ENCODE measurements around the gene TEX2. TPM values are rescaled to one million over a fixed set of nuclear protein-coding genes. Genes with fewer than 3 reads are reported as not detected.

The TEX2 gene
- total and polyA plus RNA-seq, 2 of the 13 experiments (the other 11 are each of a cell fraction or from before 2014, with no cell fraction given) = 21.4 to 37.7 TPM

DNA sequence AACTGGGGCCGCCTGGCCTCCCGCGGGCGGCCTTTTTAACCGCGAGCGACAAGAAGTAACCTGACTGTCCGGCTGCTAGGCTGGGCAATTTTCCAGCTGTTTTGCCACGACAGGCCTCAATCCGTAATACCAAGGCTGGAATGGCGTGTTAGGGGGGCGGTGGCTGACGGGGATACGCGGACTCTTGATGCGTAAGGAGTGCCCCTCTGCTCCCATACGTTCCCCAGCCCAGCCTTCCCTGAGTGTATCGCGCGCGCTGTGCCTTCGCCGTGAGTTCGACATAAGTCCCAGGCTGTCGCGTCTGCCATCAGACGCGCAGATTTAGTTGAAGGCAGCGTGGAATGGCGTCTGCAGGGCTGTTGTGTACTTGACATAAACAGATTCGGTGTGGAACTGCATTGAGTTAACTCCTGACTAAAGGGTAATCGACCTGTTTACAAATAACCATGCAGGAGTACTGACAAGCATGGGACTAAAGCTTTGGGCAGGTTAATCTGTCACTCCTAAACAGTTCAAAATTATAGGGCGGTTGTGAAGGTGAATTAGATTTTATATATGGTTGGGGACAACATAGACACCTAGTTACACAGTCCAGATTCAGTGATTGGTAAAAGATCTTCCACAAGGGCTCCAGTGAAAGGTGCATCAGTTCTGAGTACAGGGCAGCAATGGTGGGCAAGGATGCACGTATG is 116.5 kb downstream of the TEX2 start (continued):
- TF ChIP-seq, protein P1, sequence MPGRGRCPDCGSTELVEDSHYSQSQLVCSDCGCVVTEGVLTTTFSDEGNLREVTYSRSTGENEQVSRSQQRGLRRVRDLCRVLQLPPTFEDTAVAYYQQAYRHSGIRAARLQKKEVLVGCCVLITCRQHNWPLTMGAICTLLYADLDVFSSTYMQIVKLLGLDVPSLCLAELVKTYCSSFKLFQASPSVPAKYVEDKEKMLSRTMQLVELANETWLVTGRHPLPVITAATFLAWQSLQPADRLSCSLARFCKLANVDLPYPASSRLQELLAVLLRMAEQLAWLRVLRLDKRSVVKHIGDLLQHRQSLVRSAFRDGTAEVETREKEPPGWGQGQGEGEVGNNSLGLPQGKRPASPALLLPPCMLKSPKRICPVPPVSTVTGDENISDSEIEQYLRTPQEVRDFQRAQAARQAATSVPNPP (CRISPR knock-in tag; IDR thresholded peaks at IDR 0.05) = peak; percentile 73; the same call in 1 of the 2 replicates
- TF ChIP-seq, protein P2, sequence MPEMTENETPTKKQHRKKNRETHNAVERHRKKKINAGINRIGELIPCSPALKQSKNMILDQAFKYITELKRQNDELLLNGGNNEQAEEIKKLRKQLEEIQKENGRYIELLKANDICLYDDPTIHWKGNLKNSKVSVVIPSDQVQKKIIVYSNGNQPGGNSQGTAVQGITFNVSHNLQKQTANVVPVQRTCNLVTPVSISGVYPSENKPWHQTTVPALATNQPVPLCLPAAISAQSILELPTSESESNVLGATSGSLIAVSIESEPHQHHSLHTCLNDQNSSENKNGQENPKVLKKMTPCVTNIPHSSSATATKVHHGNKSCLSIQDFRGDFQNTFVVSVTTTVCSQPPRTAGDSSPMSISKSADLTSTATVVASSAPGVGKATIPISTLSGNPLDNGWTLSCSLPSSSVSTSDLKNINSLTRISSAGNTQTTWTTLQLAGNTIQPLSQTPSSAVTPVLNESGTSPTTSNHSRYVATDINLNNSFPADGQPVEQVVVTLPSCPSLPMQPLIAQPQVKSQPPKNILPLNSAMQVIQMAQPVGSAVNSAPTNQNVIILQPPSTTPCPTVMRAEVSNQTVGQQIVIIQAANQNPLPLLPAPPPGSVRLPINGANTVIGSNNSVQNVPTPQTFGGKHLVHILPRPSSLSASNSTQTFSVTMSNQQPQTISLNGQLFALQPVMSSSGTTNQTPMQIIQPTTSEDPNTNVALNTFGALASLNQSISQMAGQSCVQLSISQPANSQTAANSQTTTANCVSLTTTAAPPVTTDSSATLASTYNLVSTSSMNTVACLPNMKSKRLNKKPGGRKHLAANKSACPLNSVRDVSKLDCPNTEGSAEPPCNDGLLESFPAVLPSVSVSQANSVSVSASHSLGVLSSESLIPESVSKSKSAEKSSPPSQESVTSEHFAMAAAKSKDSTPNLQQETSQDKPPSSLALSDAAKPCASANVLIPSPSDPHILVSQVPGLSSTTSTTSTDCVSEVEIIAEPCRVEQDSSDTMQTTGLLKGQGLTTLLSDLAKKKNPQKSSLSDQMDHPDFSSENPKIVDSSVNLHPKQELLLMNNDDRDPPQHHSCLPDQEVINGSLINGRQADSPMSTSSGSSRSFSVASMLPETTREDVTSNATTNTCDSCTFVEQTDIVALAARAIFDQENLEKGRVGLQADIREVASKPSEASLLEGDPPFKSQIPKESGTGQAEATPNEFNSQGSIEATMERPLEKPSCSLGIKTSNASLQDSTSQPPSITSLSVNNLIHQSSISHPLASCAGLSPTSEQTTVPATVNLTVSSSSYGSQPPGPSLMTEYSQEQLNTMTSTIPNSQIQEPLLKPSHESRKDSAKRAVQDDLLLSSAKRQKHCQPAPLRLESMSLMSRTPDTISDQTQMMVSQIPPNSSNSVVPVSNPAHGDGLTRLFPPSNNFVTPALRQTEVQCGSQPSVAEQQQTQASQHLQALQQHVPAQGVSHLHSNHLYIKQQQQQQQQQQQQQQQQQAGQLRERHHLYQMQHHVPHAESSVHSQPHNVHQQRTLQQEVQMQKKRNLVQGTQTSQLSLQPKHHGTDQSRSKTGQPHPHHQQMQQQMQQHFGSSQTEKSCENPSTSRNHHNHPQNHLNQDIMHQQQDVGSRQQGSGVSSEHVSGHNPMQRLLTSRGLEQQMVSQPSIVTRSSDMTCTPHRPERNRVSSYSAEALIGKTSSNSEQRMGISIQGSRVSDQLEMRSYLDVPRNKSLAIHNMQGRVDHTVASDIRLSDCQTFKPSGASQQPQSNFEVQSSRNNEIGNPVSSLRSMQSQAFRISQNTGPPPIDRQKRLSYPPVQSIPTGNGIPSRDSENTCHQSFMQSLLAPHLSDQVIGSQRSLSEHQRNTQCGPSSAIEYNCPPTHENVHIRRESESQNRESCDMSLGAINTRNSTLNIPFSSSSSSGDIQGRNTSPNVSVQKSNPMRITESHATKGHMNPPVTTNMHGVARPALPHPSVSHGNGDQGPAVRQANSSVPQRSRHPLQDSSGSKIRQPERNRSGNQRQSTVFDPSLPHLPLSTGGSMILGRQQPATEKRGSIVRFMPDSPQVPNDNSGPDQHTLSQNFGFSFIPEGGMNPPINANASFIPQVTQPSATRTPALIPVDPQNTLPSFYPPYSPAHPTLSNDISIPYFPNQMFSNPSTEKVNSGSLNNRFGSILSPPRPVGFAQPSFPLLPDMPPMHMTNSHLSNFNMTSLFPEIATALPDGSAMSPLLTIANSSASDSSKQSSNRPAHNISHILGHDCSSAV (CRISPR knock-in tag; IDR thresholded peaks at IDR 0.05; ENCODE audit: borderline replicate concordance) = no peak
- no peak for TF ChIP-seq SATB2 (CRISPR knock-in tag; IDR thresholded peaks at IDR 0.05)
- peak; percentile 86; the same call in 1 of the 2 replicates for TF ChIP-seq HNRNPL (IDR thresholded peaks at IDR 0.05; ENCODE audit: low read depth, low read length)
- 0 out of 2 replicates have a peak, but pooled peaks have one; percentile 43 for TF ChIP-seq ZNF138 (CRISPR knock-in tag; IDR thresholded peaks at IDR 0.05; ENCODE audit: low read depth)
- TF ChIP-seq, protein P3, sequence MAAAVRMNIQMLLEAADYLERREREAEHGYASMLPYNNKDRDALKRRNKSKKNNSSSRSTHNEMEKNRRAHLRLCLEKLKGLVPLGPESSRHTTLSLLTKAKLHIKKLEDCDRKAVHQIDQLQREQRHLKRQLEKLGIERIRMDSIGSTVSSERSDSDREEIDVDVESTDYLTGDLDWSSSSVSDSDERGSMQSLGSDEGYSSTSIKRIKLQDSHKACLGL (CRISPR knock-in tag; IDR thresholded peaks at IDR 0.05) = peak; percentile 82; the same call in 1 of the 2 replicates
- TF ChIP-seq BCLAF1 (IDR thresholded peaks at IDR 0.05) = no peak
- peak; percentile 33; the same call in 1 of the 2 replicates for TF ChIP-seq ZNF235 (CRISPR knock-in tag; IDR thresholded peaks at IDR 0.05; ENCODE audit: borderline replicate concordance)
- peak; percentile 37 for TF ChIP-seq SALL1 (CRISPR knock-in tag; IDR thresholded peaks at IDR 0.05)

Data from HepG2 (cell line).